DND-41 (cell line): Measurements from ENCODE around the gene LSS.

Experiments used
- EZH2 ChIP-seq: IDR thresholded peaks from 3 replicates; pipeline ENCODE4 v1.6.1; 2012; ENCODE audit warnings: borderline replicate concordance, low read depth, mild to moderate bottlenecking, moderate library complexity, low read length, inconsistent platforms; ENCODE audit not compliant: severe bottlenecking
- TF ChIP-seq, protein P1 (sequence below): IDR thresholded peaks from 2 replicates; pipeline ENCODE4 v1.5.1; 2012; ENCODE audit warnings: borderline replicate concordance, low read length, moderate library complexity, mild to moderate bottlenecking; ENCODE audit not compliant: poor library complexity, severe bottlenecking; ENCODE audit errors: extremely low read depth

DNA sequence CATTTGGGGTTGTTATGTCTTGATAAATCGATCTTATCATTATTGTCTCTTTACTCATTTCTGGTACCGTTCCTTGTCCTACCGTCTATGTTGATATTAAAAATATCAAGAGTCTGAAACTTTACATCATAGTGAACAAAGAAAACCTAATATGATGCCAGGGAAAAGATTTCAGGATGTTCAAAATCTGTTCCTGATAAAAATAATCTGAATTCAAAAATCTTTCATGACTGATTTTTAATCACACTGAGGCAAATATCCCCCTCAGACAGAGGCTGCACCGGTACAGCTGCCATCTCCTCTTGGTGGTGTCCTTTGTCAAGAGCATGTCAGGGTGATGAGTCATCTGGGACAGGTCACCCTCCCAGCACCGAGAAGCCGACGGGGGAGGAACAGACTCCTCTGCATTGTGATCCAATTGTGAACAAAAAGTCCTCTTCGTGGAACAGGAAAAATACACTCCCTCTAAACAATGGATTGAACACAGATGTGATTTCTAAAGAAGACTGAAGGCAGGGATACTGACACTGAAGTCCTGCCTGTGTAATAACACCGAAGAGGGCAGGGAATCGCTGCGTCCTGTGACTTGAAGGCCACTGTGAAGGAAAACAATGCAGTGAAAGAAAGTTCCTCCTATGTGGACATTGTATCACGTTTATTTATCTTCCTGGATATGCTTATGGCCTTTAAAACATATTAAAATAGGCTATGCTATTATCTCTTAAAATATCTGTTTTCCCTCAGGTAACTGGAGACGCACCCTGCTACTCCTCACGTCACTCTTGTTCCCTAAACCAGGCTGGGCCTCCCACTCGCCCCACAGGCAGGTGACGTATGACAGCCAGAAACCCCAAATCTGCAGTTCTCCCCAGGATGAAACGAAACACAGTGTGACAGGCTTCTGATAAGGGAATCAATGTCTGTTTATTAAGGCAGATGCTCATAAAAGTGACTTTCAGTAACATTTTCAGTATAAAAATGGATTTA is 40.1 kb downstream of the LSS start:
- TF ChIP-seq, protein P1, sequence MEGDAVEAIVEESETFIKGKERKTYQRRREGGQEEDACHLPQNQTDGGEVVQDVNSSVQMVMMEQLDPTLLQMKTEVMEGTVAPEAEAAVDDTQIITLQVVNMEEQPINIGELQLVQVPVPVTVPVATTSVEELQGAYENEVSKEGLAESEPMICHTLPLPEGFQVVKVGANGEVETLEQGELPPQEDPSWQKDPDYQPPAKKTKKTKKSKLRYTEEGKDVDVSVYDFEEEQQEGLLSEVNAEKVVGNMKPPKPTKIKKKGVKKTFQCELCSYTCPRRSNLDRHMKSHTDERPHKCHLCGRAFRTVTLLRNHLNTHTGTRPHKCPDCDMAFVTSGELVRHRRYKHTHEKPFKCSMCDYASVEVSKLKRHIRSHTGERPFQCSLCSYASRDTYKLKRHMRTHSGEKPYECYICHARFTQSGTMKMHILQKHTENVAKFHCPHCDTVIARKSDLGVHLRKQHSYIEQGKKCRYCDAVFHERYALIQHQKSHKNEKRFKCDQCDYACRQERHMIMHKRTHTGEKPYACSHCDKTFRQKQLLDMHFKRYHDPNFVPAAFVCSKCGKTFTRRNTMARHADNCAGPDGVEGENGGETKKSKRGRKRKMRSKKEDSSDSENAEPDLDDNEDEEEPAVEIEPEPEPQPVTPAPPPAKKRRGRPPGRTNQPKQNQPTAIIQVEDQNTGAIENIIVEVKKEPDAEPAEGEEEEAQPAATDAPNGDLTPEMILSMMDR: no peak
- no peak for TF ChIP-seq EZH2
